Fibroblast of skin of right biceps (primary cell): ENCODE measurements around the gene RPH3AL.
"Not testable (repeated sequence)": the region's sequence is repeated elsewhere in the genome, so short reads cannot be mapped to it uniquely, and the experiment has no call there.

Experiments
- DNase-seq: peaks from one replicate; pipeline ENCODE4 v3.0.0-alpha.2; 2013

The RPH3AL gene

GRCh38 chr17:315399-315798, 37.2 kb downstream of the RPH3AL start:
- DNase-seq, result peak; percentile 7

DNA sequence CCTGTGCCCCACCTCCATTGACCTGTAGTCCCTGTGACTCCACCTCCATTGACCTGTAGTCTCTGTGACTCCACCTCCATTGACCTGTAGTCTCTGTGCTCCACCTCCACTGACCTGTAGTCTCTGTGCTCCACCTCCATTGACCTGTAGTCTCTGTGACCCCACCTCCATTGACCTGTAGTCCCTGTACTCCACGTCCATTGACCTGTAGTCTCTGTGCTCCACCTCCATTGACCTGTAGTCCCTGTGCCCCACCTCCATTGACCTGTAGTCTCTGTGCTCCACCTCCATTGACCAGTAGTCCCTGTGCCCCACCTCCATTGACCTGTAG, 38.0 kb downstream of the RPH3AL start:
- DNase-seq, result not testable (repeated sequence)

GRCh38 chr17:313911-314613, 38.5 kb downstream of the RPH3AL start:
- DNase-seq, result no peak

DNA sequence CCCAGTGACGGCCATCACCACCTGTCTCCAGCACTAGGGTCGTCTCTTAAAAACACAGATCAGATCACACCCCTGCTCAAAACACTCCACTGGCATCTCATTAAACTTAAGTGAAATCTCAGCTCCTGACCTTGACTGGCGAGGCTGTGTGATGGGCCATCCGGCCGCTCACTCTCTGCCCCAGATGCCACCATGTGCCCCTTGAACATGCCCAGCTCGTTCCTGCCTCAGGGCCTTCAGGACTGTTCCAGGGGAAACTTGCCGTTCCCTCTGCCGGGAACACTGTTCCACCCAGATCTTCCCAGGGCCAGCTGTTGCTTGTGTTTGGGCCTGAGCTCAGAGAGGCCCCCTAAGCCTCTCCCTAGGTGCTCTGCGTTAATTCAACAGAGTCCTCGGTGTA, 39.4 kb downstream of the RPH3AL start:
- DNase-seq, result no peak

DNA sequence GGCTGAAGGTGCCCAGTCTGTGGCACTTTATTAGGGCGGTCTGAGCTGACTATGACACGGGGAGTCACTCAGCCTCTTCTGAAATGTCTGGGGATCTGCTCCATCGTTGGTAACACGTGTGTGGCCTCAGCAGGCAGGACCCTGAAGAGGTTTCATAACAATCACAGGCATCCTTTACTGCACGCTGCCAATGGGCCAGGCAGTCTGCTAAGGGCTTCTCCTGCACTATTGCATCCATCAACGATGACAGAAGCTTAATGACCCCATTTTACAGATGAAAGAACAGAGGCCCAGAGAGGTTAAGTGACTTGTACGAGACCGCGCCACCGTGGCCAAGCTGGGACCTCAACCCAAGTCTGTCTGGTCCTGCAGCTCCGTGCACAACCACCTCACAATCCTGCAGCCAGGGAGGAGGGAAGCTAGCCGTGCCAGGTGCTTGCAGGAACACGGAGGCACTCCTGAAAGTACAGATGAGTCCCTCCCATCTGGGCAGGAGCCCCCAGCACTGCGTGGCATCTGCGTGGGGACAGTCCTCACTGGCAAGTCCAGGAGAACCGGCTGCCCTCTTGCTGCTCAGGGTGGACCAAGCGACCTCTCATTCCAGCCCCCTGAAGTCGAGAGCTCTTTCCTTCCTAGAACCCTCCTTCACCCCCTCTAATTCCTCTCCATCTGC, 40.0 kb downstream of the RPH3AL start:
- no peak for DNase-seq

GRCh38 chr17:311119-311782, 41.4 kb downstream of the RPH3AL start:
- DNase-seq, result no peak

GRCh38 chr17:310111-311010, 42.2 kb downstream of the RPH3AL start:
- no peak for DNase-seq

GRCh38 chr17:309361-309888, 43.2 kb downstream of the RPH3AL start:
- peak; percentile 44 for DNase-seq

GRCh38 chr17:307741-308507, 44.7 kb downstream of the RPH3AL start:
- DNase-seq, result no peak

- DNase-seq, result no peak
Observed at GRCh38 chr17:307295-307691, 45.3 kb downstream of the RPH3AL start.

DNA sequence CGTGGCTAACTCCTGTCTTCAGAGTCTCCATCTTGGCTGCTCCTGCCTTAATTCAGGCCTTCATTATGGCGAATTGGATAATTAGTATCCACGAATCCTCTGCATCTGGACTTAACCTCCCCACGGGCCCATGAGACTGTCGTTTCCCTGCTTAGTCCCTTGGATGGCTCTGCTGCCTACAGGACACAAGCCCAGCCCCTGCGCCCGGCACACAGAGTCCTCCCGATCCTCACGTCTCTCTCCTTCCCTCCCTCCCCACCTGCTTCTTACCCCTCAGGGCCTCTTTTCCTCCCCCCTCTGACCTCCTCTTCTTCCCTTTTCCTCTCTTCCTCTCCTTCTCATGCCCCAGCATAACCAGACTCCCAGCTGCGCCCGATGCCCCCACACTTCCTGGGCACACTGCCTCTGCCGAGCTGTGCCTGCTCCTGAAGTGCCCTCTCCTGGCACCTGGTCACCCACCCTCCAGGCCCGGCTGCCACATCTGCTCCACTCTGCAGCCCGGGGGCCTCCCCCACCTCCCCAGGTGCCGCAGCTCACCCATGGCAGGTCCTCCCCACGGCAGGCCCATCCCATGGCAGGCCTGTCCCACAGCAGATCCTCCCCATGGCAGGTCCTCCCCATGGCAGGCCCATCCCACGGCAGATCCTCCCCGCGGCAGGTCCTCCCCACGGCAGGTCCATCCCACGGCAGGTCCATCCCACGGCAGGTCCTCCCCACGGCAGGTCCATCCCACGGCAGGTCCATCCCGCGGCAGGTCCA, 45.9 kb downstream of the RPH3AL start:
- DNase-seq, result no peak

DNA sequence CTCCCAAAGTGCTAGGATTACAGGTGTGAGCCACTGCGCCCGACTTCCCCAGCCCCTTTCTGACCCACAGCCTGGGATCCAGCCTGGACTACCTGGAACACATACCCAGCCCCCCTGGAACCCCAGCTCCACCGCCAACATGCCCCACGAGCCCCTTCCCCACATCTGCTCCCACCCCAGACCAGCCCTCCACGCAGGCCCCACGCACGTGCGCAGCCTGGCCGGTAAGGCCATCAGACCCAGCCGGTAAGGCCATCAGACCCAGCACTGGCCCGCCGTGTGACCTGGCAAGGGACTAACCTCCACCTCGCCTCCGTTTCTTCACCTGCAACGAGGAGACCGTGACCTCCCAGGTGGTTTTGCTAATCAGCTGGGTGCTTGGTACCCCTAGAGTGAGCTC, 46.5 kb downstream of the RPH3AL start:
- DNase-seq, result no peak

DNA sequence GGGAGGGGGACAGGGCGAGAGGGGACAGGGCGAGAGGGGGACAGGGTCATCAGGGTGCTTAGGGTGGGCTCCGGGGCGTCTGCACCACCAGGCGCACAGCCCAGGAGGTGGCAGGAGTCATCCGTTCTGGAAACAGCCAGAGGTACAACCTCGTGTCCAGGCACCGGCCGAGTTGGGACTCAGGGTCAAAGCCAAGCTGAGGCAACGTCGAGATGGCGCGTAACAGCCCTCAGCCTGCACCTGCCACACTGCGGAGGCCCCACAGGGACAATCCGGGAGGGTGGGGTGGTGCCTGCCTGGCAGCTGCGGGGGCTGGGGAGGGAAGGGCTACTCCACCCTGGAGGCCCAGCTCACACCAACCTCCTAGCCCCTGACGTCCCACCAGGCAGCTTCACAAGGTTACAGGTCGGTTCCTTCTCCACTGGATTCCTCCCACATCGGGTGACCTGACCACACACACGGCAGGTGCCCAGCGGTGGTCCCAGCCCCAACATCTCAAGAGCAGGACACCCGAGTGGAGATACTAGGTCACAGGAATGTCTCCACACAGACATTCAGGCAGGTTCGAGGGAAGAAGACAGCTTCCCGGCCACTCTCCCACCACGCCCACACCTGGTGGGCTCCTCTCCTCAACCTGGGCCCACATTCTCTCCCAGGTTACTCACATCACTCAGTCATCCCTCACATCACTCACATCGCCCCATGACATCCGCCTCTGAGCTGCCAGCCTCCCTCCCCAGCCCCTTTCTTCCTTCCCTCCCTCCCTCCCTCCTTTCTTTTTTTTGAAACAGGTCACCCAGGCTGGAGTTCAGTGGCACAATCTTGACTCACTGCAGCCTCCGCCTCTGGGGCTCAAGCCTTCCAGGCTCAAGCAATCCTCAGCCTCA, 47.3 kb downstream of the RPH3AL start:
- no peak for DNase-seq

DNA sequence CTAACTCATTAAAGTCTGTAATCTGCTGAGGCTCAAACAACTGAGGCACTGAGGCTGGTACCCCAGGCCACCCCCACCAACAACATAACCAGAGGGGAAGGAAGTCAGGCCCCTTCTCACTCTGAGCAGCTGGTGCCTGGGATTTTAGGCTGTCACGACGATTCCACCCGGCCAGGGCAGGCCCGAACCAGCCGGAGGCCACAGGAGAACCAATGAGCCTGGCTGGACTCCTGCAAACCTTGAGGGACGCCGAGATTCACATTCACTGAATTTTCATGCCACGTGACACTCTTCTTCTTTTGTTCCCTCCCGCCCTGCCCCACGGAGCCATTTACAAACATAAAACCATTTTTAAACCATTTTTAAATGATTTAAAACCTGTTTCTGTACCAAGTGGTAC, 48.1 kb downstream of the RPH3AL start:
- DNase-seq, result no peak

- no peak for DNase-seq
Observed at GRCh38 chr17:303168-303567, 49.4 kb downstream of the RPH3AL start.

- no peak for DNase-seq
Observed at GRCh38 chr17:302300-302698, 50.3 kb downstream of the RPH3AL start.

DNA sequence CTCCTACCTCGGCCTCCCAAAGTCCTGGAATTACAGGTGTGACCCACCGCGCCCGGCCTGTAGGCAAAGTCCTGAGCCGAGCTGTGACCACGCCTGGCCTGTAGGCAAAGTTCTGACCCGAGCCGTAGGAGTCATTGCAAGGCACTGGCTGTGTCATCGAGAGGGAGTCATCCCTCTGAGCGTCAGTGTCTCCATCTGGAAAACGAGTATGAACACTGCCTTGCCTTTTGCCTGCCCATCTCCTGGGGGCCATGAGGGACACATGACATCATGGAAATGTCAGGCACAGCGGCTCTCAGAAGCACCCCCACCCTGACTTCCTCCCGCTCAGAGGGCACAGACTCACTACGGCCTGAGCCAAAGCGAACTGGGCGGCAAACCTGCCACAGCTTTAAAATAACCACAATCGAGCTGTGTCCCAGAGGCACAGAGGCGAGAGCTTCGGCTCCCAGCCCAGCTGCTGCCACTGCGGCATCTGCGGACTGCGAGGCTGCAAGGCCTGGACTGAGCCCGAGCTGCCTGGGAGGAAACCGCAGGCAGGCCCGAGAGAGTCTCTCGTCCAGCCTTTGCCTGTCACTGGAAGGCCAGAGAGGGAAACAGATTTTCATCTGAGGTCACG, 50.8 kb downstream of the RPH3AL start:
- no peak for DNase-seq

DNA sequence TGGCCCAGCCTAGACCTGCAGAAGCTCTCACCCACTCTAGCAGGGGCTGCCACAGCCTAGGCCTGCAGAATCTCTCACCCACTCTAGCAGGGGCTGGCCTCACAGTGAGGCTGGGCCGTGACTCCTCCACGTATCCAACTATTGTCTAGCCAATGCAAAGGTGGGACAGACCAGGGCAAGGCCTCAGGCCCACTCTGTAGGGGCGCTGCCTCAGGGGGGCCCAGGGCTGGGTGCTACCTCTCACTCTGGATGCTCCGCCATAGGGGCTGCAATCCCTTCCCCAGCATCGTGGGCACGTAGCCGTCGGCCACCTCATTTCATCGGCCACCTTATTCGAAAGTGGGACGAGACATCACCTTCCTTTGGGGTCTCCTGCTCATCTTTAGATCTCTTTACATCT, 51.7 kb downstream of the RPH3AL start:
- no peak for DNase-seq

GRCh38 chr17:299546-299945, 53.1 kb downstream of the RPH3AL start:
- DNase-seq, result no peak
